Gastroesophageal sphincter (tissue), 3 donors: ENCODE measurements around the gene TSPEAR.

ENCODE experiments used
- EP300 ChIP-seq: sonication (generic); formaldehyde crosslinking; IDR thresholded peaks from one replicate; pipeline ENCODE4 v1.6.1; 2017; ENCODE audit warnings: antibody characterized with exemption, mild to moderate bottlenecking
- POLR2A ChIP-seq, 2 donors: fragments of 450-650 bp; IDR thresholded peaks; one replicate each; pipeline ENCODE4 v1.6.1; 2017; ENCODE audit warnings: antibody characterized with exemption in 2 of 2, mild to moderate bottlenecking in 2 of 2, moderate library complexity in 1 of 2
- POLR2AphosphoS5 ChIP-seq: sonication (generic); formaldehyde crosslinking; IDR thresholded peaks from one replicate; pipeline ENCODE4 v1.6.1; 2017; ENCODE audit warnings: antibody characterized with exemption
- TF ChIP-seq, protein P1 (sequence below), 4 experiments: fragments of 200-600 bp in 2 of 4; fragments of 450-650 bp in 2 of 4; sonication (generic) in 1 of 4; IDR thresholded peaks; one replicate each; pipeline ENCODE4 v1.5.1; 2017 to 2019; ENCODE audit warnings: antibody characterized with exemption in 4 of 4, mild to moderate bottlenecking in 2 of 4, moderate library complexity in 2 of 4

- TF ChIP-seq POLR2AphosphoS5 = no peak
- no peak for TF ChIP-seq POLR2A (IDR thresholded peaks at IDR 0.05)
- TF ChIP-seq, protein P1, sequence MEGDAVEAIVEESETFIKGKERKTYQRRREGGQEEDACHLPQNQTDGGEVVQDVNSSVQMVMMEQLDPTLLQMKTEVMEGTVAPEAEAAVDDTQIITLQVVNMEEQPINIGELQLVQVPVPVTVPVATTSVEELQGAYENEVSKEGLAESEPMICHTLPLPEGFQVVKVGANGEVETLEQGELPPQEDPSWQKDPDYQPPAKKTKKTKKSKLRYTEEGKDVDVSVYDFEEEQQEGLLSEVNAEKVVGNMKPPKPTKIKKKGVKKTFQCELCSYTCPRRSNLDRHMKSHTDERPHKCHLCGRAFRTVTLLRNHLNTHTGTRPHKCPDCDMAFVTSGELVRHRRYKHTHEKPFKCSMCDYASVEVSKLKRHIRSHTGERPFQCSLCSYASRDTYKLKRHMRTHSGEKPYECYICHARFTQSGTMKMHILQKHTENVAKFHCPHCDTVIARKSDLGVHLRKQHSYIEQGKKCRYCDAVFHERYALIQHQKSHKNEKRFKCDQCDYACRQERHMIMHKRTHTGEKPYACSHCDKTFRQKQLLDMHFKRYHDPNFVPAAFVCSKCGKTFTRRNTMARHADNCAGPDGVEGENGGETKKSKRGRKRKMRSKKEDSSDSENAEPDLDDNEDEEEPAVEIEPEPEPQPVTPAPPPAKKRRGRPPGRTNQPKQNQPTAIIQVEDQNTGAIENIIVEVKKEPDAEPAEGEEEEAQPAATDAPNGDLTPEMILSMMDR (IDR thresholded peaks at IDR 0.05) = no peak
- TF ChIP-seq EP300 = no peak
These were observed 49.0 kb upstream of the TSPEAR start for GRCh38 chr21:44760376-44760775.
